K562 (cell line): ENCODE data around the gene CCDC183. TPM values are rescaled to one million over a fixed set of nuclear protein-coding genes. Genes with fewer than 3 reads are reported as not detected.

ENCODE experiments used
- ATAC-seq: fragments of 200-7000 bp; cut with Tn5 transposase; 3 replicates; pipeline ENCODE4 v1.9.1; 2020; ENCODE audit warnings: moderate library complexity
- BruUV-seq: library from RNA; stranded (reverse); fragments of 400-500 nt; replicated peaks from 2 replicates; lab custom pipeline; 2021; lab: Mats Ljungman, UMichigan
- CTCF ChIA-PET: fragments of 300-600 bp; formaldehyde crosslinking; extraction: SDS; loops from one replicate; lab custom pipeline; 2021; ENCODE audit warnings: low intra/inter-chr PET ratio; lab: Yijun Ruan, JAX
- POLR2A ChIA-PET: fragments of 300-600, 350-650 bp; sonication (Branson Sonifier 250); formaldehyde crosslinking; extraction: SDS; loops from one replicate; lab custom pipeline; 2021; ENCODE audit warnings: antibody characterized with exemption, inconsistent platforms; lab: Yijun Ruan, JAX
- DNase-seq, 4 experiments: peaks; one replicate each; pipeline versions ENCODE4 v3.0.0 to v3.0.0-alpha.2; 2011 to 2018; ENCODE audit warnings: low spot score in 3 of 4, mixed read lengths in 3 of 4; ENCODE audit errors: extremely low read depth in 1 of 4
- FAIRE-seq: peaks from 2 replicates; lab custom pipeline; 2011; peaks lifted over from hg19 to GRCh38; lab: Jason Lieb, UNC
- H2AFZ ChIP-seq: 2 replicates; pipeline ENCODE4 v1.6.0; 2011; ENCODE audit warnings: low read depth, low read length, control low read depth, inconsistent platforms
- H3K27ac ChIP-seq: fragments of 200-600 bp; 3 replicates; pipeline ENCODE4 v1.8.0; 2011; ENCODE audit warnings: low read depth, mild to moderate bottlenecking, control low read depth, inconsistent platforms, low read length, moderate library complexity, mixed read lengths; ENCODE audit errors: extremely low read depth
- H3K27me3 ChIP-seq, 2 experiments: fragments of 300-600 bp in 1 of 2; 2 replicates in 1 of 2; 3 replicates in 1 of 2; pipeline versions ENCODE4 v1.6.0 to v1.8.0; 2011; ENCODE audit warnings: inconsistent platforms in 2 of 2, low read length in 2 of 2, mild to moderate bottlenecking in 1 of 2, mixed read lengths in 1 of 2, moderate library complexity in 1 of 2; ENCODE audit not compliant: control insufficient read depth in 2 of 2, insufficient read depth in 2 of 2
- H3K36me3 ChIP-seq: fragments of 300-600 bp; 3 replicates; pipeline ENCODE4 v1.8.0; 2011; ENCODE audit warnings: mild to moderate bottlenecking, low read length, inconsistent platforms; ENCODE audit not compliant: control insufficient read depth, insufficient read depth
- H3K4me1 ChIP-seq, 2 experiments: fragments of 200-600 bp in 1 of 2; replicated peaks in 1 of 2; 2 replicates in 1 of 2; 3 replicates in 1 of 2; pipeline versions ENCODE4 v1.5.1 to v1.8.0; 2011; ENCODE audit warnings: inconsistent platforms in 2 of 2, low read length in 2 of 2, mild to moderate bottlenecking in 1 of 2, mixed read lengths in 1 of 2, moderate library complexity in 1 of 2; ENCODE audit not compliant: control insufficient read depth in 2 of 2, insufficient read depth in 2 of 2
- H3K4me2 ChIP-seq: 2 replicates; pipeline ENCODE4 v1.6.1; 2011; ENCODE audit warnings: low read length, control low read depth, inconsistent platforms, mixed read lengths; ENCODE audit not compliant: insufficient read depth
- H3K4me3 ChIP-seq: fragments of 200-600 bp; sonication (generic), shearing (Covaris generic); 2 replicates; pipeline ENCODE4 v1.5.1; 2016; ENCODE audit warnings: control low read depth, inconsistent platforms
- H3K79me2 ChIP-seq: fragments of 200-600 bp; 3 replicates; pipeline ENCODE4 v1.8.0; 2011; ENCODE audit warnings: low read length, inconsistent platforms; ENCODE audit not compliant: control insufficient read depth, insufficient read depth
- H3K9ac ChIP-seq, 2 experiments: 2 replicates each; pipeline versions ENCODE4 v1.6.0 to v1.6.1; 2011; ENCODE audit warnings: low read depth in 2 of 2, low read length in 2 of 2, control low read depth in 1 of 2, inconsistent platforms in 1 of 2, mild to moderate bottlenecking in 1 of 2, mixed read lengths in 1 of 2; ENCODE audit not compliant: insufficient read depth in 1 of 2
- H3K9me1 ChIP-seq: one replicate; pipeline ENCODE4 v1.6.0; 2011; ENCODE audit warnings: inconsistent platforms, mild to moderate bottlenecking, low read length, moderate library complexity; ENCODE audit not compliant: control insufficient read depth, insufficient read depth
- H3K9me3 ChIP-seq: replicated peaks from 2 replicates; pipeline ENCODE4 v1.5.1; 2011; ENCODE audit warnings: low read depth, low read length, inconsistent platforms; ENCODE audit not compliant: control insufficient read depth, insufficient read depth
- H4K20me1 ChIP-seq: replicated peaks from 2 replicates; pipeline ENCODE4 v1.6.1; 2011; ENCODE audit warnings: low read length, inconsistent platforms, mixed read lengths; ENCODE audit not compliant: control insufficient read depth, insufficient read depth
- CC2D1A ChIP-seq: fragments of 450-650 bp; IDR thresholded peaks from 2 replicates; pipeline ENCODE4 v1.6.1; 2017; ENCODE audit warnings: mild to moderate bottlenecking
- CXXC5 ChIP-seq: fragments of 250-450 bp; sonication (Bioruptor Pico); IDR thresholded peaks from 2 replicates; pipeline ENCODE4 v1.8.0; 2022; ENCODE audit warnings: inconsistent platforms, mild to moderate bottlenecking, moderate library complexity
- ELF4 ChIP-seq: fragments of 450-650 bp; formaldehyde crosslinking; IDR thresholded peaks from 2 replicates; pipeline ENCODE4 v1.4.0; 2022; ENCODE audit warnings: missing genetic modification characterization
- ESRRA ChIP-seq: fragments of 450-650 bp; IDR thresholded peaks from 2 replicates; pipeline ENCODE4 v1.6.1; 2014; ENCODE audit warnings: low read depth, mild to moderate bottlenecking, moderate library complexity, borderline replicate concordance
- ETV1 ChIP-seq: fragments of 450-650 bp; conservative IDR thresholded peaks from 2 replicates; pipeline ENCODE4 v1.6.1; 2016; ENCODE audit warnings: missing genetic modification characterization, control low read depth, low read depth, missing compliant biosample characterization
- HLTF ChIP-seq: fragments of 450-650 bp; IDR thresholded peaks from 2 replicates; pipeline ENCODE4 v1.6.1; 2016
- MCM3 ChIP-seq: fragments of 450-650 bp; IDR thresholded peaks from 2 replicates; pipeline ENCODE4 v1.6.1; 2016
- MEF2A ChIP-seq: IDR thresholded peaks from 2 replicates; pipeline ENCODE4 v1.6.1; 2011; ENCODE audit warnings: low read depth, mild to moderate bottlenecking, low read length, moderate library complexity; ENCODE audit not compliant: control insufficient read depth
- NFE2 ChIP-seq: IDR thresholded peaks from 2 replicates; pipeline ENCODE4 v1.6.1; 2014; ENCODE audit warnings: antibody characterized with exemption, low read depth
- PML ChIP-seq: IDR thresholded peaks from 2 replicates; pipeline ENCODE4 v1.6.1; 2012; ENCODE audit warnings: low read length, inconsistent platforms
- POLR2AphosphoS2 ChIP-seq: IDR thresholded peaks from 2 replicates; pipeline ENCODE4 v1.6.1; 2012; ENCODE audit warnings: low read length, improper control_type of control experiment
- THRAP3 ChIP-seq: fragments of 450-650 bp; IDR thresholded peaks from 2 replicates; pipeline ENCODE4 v1.6.1; 2016; ENCODE audit warnings: mild to moderate bottlenecking, inconsistent platforms, borderline replicate concordance
- ZBTB17 ChIP-seq: fragments of 450-650 bp; formaldehyde crosslinking; IDR thresholded peaks from 2 replicates; pipeline ENCODE4 v1.4.0; 2020; ENCODE audit warnings: mild to moderate bottlenecking
- ZNF124 ChIP-seq: sonication (generic); formaldehyde crosslinking; IDR thresholded peaks from 2 replicates; pipeline ENCODE4 v1.8.1; 2022; ENCODE audit warnings: missing genetic modification reagents
- ZNF212 ChIP-seq: fragments of 450-650 bp; formaldehyde crosslinking; IDR thresholded peaks from 2 replicates; pipeline ENCODE4 v1.4.0; 2020; ENCODE audit warnings: mild to moderate bottlenecking
- ZNF445 ChIP-seq: fragments of 250-450 bp; sonication (Bioruptor Pico); IDR thresholded peaks from 2 replicates; pipeline ENCODE4 v1.4.0; 2020; ENCODE audit warnings: low read depth, mild to moderate bottlenecking, moderate library complexity
- ZNF584 ChIP-seq: fragments of 200-800 bp; sonication (Bioruptor generic); IDR thresholded peaks from 2 replicates; pipeline ENCODE4 v1.6.1; 2016; ENCODE audit warnings: low read depth, mild to moderate bottlenecking, missing genetic modification characterization, missing compliant biosample characterization
- WGBS: fragments of 100-300 bp; shearing (Covaris generic); methylation state at CpG from one replicate; pipeline ENCODE4 v1.1.6; 2016; ENCODE audit warnings: low coverage, mixed read lengths; ENCODE audit not compliant: insufficient coverage; ENCODE audit errors: missing lambda C conversion rate; 5-methylcytosine and 5-hydroxymethylcytosine counted together
- in situ Hi-C: fragments of 300-500 bp; cut with MboI; formaldehyde crosslinking; loops from 4 replicates; pipeline ENCODE4 v1.15.0; 2018; ENCODE audit warnings: inconsistent platforms, mixed read lengths
- intact Hi-C: fragments of 100-400 bp; cut with micrococcal nuclease; formaldehyde crosslinking; loops from 2 replicates; pipeline ENCODE4 v1.14.2; 2022
- polyA plus RNA-seq, 8 experiments: library from polyadenylated mRNA; depleted of rRNA in 4 of 8; stranded (reverse) in 5 of 8; unstranded in 3 of 8; fragments of >200 nt; fragmentation: Nextera tagmentation in 2 of 8; fragmentation: Illumina TruSeq in 1 of 8; extraction: Ambion mirVana in 2 of 8; extraction: Trizol in 1 of 8; gene quantifications; 2 replicates each; pipeline versions ENCODE4 v1.2.1 to v1.2.3, GENCODE V29; 2011 to 2014; ENCODE audit warnings: inconsistent platforms in 1 of 8, missing spikeins in 1 of 8
- total RNA-seq, 7 experiments: library from RNA; depleted of rRNA in 6 of 7; stranded (reverse); fragments of >200 nt in 6 of 7; fragmentation: Illumina TruSeq in 2 of 7; extraction: Trizol in 2 of 7; gene quantifications; 2 replicates each; pipeline versions ENCODE4 v1.2.1 to v1.2.3, GENCODE V29; 2011 to 2021; ENCODE audit warnings: low replicate concordance in 1 of 7
- TF ChIP-seq, protein P1 (sequence below): fragments of 250-450 bp; sonication (Bioruptor Pico); IDR thresholded peaks from 2 replicates; pipeline ENCODE4 v1.5.1; 2021; ENCODE audit warnings: mild to moderate bottlenecking
- TF ChIP-seq, protein P2 (sequence below): fragments of 450-650 bp; IDR thresholded peaks from 2 replicates; pipeline ENCODE4 v1.7.0; 2016; ENCODE audit warnings: borderline replicate concordance
- TF ChIP-seq, protein P3 (sequence below): fragments of 200-400 bp; formaldehyde crosslinking; IDR thresholded peaks from 2 replicates; pipeline ENCODE4 v1.6.1; 2017; ENCODE audit warnings: mild to moderate bottlenecking, low read depth, low read length, moderate library complexity

CCDC183 gene
- total and polyA plus RNA-seq, 9 of the 15 experiments (the other 6 are each of a cell fraction or from before 2014, with no cell fraction given), result 0.21 to 0.60 (median 0.29) TPM; not detected in 4

DNA sequence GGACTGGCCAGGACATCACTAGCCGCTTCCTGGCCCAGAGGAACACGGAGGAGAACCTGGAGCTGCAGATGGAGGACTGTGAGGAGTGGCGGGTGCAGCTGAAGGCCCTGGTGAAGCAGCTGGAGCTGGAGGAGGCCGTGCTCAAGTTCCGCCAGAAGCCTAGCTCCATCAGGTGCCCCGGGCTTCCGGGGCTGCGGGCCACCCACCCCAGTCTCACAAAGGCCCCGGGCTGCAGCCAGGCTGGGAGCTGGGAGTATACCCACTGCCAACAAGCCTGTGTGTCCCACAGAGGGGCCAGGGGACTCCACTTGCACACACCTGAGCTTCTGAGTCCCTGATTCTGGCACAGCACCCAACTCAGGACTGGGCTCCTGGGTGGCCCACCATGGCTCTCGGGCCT is 9.9 kb downstream of the CCDC183 start:
- 92% methylated on average over 8 of the region's 10 CpGs for WGBS
- H4K20me1 ChIP-seq, result no peaks in the 10 kb centered on the region
- 0 out of 2 replicates have a peak overlapping the region, but pooled peaks have one; percentile 94 for H3K4me2 ChIP-seq
- no peak overlapping the region for H2AFZ ChIP-seq
- peak overlapping the region; percentile 77 to 99; a peak in 3 of 4 replicates for H3K9ac ChIP-seq
- no TSS peak for BruUV-seq
- POLR2A ChIA-PET, result interaction anchor here (0.6 to 3.6 kb wide), 5 partner anchors 13 to 435 kb away, joined by 3 to 14 read pairs (median 3); partner anchors contain the start of gene TUBB4B
- no peaks in the 10 kb centered on the region for H3K9me1 ChIP-seq
- CTCF ChIA-PET, result no interaction called here
- peaks cover 28% of the 10 kb centered on the region for H3K36me3 ChIP-seq
- DNase-seq (no peak), FAIRE-seq (no peak), ATAC-seq (no peak)
- in situ Hi-C loops, result no loop called here
- H3K9me3 ChIP-seq, result no peaks in the 10 kb centered on the region
- intact Hi-C loops, result no loop called here
- peaks cover 25 to 65% of the 10 kb centered on the region in 2 experiments for H3K4me1 ChIP-seq
- no peak overlapping the region for H3K27ac ChIP-seq
- H3K27me3 ChIP-seq, result no peaks in the 10 kb centered on the region
- no peak overlapping the region; the same call in 1 of the 2 replicates for H3K4me3 ChIP-seq
- peaks cover 48% of the 10 kb centered on the region for H3K79me2 ChIP-seq
- TF ChIP-seq CC2D1A, result no peak
- TF ChIP-seq ESRRA, result no peak
- no peak for TF ChIP-seq CXXC5 (CRISPR knock-in tag)
- no peak for TF ChIP-seq HLTF
- no peak for TF ChIP-seq NFE2
- TF ChIP-seq MCM3, result no peak
- TF ChIP-seq ZNF584 (CRISPR knock-in tag), result no peak
- no peak for TF ChIP-seq ZNF445 (CRISPR knock-in tag)
- TF ChIP-seq, protein P1, sequence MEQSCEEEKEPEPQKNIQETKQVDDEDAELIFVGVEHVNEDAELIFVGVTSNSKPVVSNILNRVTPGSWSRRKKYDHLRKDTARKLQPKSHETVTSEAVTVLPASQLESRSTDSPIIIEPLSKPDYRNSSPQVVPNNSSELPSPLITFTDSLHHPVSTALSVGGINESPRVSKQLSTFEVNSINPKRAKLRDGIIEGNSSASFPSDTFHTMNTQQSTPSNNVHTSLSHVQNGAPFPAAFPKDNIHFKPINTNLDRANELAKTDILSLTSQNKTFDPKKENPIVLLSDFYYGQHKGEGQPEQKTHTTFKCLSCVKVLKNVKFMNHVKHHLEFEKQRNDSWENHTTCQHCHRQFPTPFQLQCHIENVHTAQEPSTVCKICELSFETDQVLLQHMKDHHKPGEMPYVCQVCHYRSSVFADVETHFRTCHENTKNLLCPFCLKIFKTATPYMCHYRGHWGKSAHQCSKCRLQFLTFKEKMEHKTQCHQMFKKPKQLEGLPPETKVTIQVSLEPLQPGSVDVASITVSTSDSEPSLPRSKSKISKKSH (CRISPR knock-in tag), result no peak
- TF ChIP-seq ZBTB17 (CRISPR knock-in tag), result no peak
- no peak for TF ChIP-seq POLR2AphosphoS2
- no peak for TF ChIP-seq ELF4 (CRISPR knock-in tag)
- TF ChIP-seq, protein P2, sequence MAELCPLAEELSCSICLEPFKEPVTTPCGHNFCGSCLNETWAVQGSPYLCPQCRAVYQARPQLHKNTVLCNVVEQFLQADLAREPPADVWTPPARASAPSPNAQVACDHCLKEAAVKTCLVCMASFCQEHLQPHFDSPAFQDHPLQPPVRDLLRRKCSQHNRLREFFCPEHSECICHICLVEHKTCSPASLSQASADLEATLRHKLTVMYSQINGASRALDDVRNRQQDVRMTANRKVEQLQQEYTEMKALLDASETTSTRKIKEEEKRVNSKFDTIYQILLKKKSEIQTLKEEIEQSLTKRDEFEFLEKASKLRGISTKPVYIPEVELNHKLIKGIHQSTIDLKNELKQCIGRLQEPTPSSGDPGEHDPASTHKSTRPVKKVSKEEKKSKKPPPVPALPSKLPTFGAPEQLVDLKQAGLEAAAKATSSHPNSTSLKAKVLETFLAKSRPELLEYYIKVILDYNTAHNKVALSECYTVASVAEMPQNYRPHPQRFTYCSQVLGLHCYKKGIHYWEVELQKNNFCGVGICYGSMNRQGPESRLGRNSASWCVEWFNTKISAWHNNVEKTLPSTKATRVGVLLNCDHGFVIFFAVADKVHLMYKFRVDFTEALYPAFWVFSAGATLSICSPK, result no peak
- TF ChIP-seq THRAP3, result no peak
- no peak for TF ChIP-seq ZNF212 (CRISPR knock-in tag)
- TF ChIP-seq PML, result no peak
- TF ChIP-seq ZNF124 (CRISPR knock-in tag), result no peak
- no peak for TF ChIP-seq ETV1
- no peak for TF ChIP-seq MEF2A
- TF ChIP-seq, protein P3, sequence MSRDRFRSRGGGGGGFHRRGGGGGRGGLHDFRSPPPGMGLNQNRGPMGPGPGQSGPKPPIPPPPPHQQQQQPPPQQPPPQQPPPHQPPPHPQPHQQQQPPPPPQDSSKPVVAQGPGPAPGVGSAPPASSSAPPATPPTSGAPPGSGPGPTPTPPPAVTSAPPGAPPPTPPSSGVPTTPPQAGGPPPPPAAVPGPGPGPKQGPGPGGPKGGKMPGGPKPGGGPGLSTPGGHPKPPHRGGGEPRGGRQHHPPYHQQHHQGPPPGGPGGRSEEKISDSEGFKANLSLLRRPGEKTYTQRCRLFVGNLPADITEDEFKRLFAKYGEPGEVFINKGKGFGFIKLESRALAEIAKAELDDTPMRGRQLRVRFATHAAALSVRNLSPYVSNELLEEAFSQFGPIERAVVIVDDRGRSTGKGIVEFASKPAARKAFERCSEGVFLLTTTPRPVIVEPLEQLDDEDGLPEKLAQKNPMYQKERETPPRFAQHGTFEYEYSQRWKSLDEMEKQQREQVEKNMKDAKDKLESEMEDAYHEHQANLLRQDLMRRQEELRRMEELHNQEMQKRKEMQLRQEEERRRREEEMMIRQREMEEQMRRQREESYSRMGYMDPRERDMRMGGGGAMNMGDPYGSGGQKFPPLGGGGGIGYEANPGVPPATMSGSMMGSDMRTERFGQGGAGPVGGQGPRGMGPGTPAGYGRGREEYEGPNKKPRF, result no peak
